Esophagus muscularis mucosa (tissue), 4 donors: ENCODE data around the gene CXCL8. TPM values are rescaled to one million over a fixed set of nuclear protein-coding genes. Genes with fewer than 3 reads are reported as not detected.

ENCODE experiments used
- DNase-seq: peaks from one replicate; pipeline ENCODE4 v3.0.0-alpha.2; 2017; ENCODE audit errors: extremely low spot score
- H3K27ac ChIP-seq, 4 donors: fragments of 200-600 bp; sonication (generic); replicated peaks in 1 of 4; 1 replicate in 3 of 4; 2 replicates in 1 of 4; pipeline ENCODE4 v1.5.1; 2016 to 2019; ENCODE audit warnings: mild to moderate bottlenecking in 1 of 4
- H3K27me3 ChIP-seq, 4 donors: fragments of 200-600 bp; sonication (generic); one replicate each; pipeline versions ENCODE4 v1.5.1 to v1.6.0; 2016 to 2019
- H3K36me3 ChIP-seq, 4 donors: fragments of 200-600 bp; sonication (generic); one replicate each; pipeline ENCODE4 v1.5.1; 2016 to 2019
- H3K4me1 ChIP-seq, 4 donors: fragments of 200-600 bp; sonication (generic); one replicate each; pipeline ENCODE4 v1.5.1; 2016 to 2019
- H3K4me3 ChIP-seq, 4 donors: fragments of 200-600 bp; sonication (generic); 1 replicate in 2 of 4; 2 replicates in 2 of 4; pipeline ENCODE4 v1.5.1; 2016 to 2019; ENCODE audit warnings: mild to moderate bottlenecking in 4 of 4, moderate library complexity in 1 of 4
- H3K9me3 ChIP-seq, 4 donors: fragments of 200-600 bp; sonication (generic); 1 replicate in 3 of 4; 2 replicates in 1 of 4; pipeline ENCODE4 v1.5.1; 2016 to 2019
- EP300 ChIP-seq: sonication (generic); formaldehyde crosslinking; IDR thresholded peaks from one replicate; pipeline ENCODE4 v1.6.1; 2017; ENCODE audit warnings: antibody characterized with exemption
- POLR2A ChIP-seq: fragments of 450-650 bp; IDR thresholded peaks from one replicate; pipeline ENCODE4 v1.6.1; 2017; ENCODE audit warnings: antibody characterized with exemption, moderate library complexity, mild to moderate bottlenecking, low read depth
- POLR2AphosphoS5 ChIP-seq, 2 donors: sonication (generic); formaldehyde crosslinking; IDR thresholded peaks; one replicate each; pipeline ENCODE4 v1.6.1; 2017; ENCODE audit warnings: antibody characterized with exemption in 2 of 2
- WGBS: methylation state at CpG from one replicate; pipeline ENCODE4 v1.1.5; 2018; 5-methylcytosine and 5-hydroxymethylcytosine counted together
- intact Hi-C: fragments of 100-400 bp; cut with DNase I; formaldehyde crosslinking; loops from one replicate; pipeline ENCODE4 v1.15.1; 2023
- total RNA-seq, 4 donors: library from RNA; depleted of rRNA; stranded (reverse); fragments of >200 nt; gene quantifications; one replicate each; pipeline versions ENCODE4 v1.1.0 to v1.2.1, GENCODE V29; 2016
- TF ChIP-seq, protein P1 (sequence below), 3 experiments: fragments of 200-600 bp in 2 of 3; fragments of 450-650 bp in 1 of 3; sonication (generic) in 2 of 3; IDR thresholded peaks; one replicate each; pipeline ENCODE4 v1.5.1; 2017 to 2019; ENCODE audit warnings: antibody characterized with exemption in 3 of 3, mild to moderate bottlenecking in 2 of 3, moderate library complexity in 1 of 3

CXCL8 gene
- total RNA-seq, 4 donors from 2014 or later = 8.0 TPM; not detected in 3

DNA sequence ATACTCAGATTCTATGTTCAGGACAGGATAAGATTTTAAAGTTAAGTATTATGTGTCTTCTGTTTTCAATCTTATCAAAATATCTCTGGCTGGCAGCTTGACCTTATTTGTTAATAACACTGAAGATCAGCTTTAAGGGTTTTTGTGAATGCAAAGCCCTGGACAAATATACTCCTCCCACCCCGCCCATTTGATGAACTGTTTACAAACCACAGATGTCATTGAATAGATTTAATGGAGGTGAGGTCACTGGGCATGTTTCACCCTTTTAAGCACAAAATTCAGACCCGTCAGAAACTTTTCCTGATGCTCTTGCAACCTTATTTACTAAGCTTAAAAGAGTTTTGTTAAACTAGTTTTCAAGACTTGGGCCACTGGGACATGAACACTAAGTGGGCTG is 10.1 kb upstream of the CXCL8 start:
- 52% methylated on average over 2 of the region's 2 CpGs for WGBS
- Histone ChIP-seq H3K27ac (no peak overlapping the region), H3K9me3 (no peaks in the 10 kb centered on the region), H3K4me3 (no peak overlapping the region), H3K36me3 (no peaks in the 10 kb centered on the region), H3K4me1 (peaks cover 0 to 14% (median 4%) of the 10 kb centered on the region in 4 donors), H3K27me3 (no peaks in the 10 kb centered on the region)
- no peak for DNase-seq
- TF ChIP-seq, protein P1, sequence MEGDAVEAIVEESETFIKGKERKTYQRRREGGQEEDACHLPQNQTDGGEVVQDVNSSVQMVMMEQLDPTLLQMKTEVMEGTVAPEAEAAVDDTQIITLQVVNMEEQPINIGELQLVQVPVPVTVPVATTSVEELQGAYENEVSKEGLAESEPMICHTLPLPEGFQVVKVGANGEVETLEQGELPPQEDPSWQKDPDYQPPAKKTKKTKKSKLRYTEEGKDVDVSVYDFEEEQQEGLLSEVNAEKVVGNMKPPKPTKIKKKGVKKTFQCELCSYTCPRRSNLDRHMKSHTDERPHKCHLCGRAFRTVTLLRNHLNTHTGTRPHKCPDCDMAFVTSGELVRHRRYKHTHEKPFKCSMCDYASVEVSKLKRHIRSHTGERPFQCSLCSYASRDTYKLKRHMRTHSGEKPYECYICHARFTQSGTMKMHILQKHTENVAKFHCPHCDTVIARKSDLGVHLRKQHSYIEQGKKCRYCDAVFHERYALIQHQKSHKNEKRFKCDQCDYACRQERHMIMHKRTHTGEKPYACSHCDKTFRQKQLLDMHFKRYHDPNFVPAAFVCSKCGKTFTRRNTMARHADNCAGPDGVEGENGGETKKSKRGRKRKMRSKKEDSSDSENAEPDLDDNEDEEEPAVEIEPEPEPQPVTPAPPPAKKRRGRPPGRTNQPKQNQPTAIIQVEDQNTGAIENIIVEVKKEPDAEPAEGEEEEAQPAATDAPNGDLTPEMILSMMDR (IDR thresholded peaks at IDR 0.05) = no peak
- TF ChIP-seq EP300 (no peak), POLR2A (no peak), POLR2AphosphoS5 (IDR thresholded peaks at IDR 0.05) (no peak)
- intact Hi-C loops = no loop called here

GRCh38 chr4:73730867-73731266 is 9.5 kb upstream of the CXCL8 start:
- H3K4me3 ChIP-seq = no peak overlapping the region
- 77% methylated on average over 3 of the region's 3 CpGs for WGBS
- peaks cover 0 to 13% (median 4%) of the 10 kb centered on the region in 4 donors for H3K4me1 ChIP-seq
- no peaks in the 10 kb centered on the region for H3K27me3 ChIP-seq
- TF ChIP-seq POLR2A = no peak
- no peak for TF ChIP-seq POLR2AphosphoS5 (IDR thresholded peaks at IDR 0.05)
- TF ChIP-seq EP300 = no peak
- TF ChIP-seq, protein P1 (IDR thresholded peaks at IDR 0.05) = no peak
- intact Hi-C loops = no loop called here
- H3K27ac ChIP-seq = no peak overlapping the region
- no peak for DNase-seq
- no peaks in the 10 kb centered on the region for H3K9me3 ChIP-seq
- no peaks in the 10 kb centered on the region for H3K36me3 ChIP-seq

GRCh38 chr4:73731968-73732610 is 8.3 kb upstream of the CXCL8 start:
- Histone ChIP-seq H3K9me3 (no peaks in the 10 kb centered on the region), H3K27me3 (no peaks in the 10 kb centered on the region), H3K27ac (no peak overlapping the region), H3K4me1 (peaks cover 0 to 11% (median 4%) of the 10 kb centered on the region in 4 donors), H3K4me3 (no peak overlapping the region), H3K36me3 (no peaks in the 10 kb centered on the region)
- intact Hi-C loops = no loop called here
- no peak for DNase-seq
- no peak for TF ChIP-seq EP300
- TF ChIP-seq POLR2AphosphoS5 (IDR thresholded peaks at IDR 0.05) = no peak
- no peak for TF ChIP-seq POLR2A
- TF ChIP-seq, protein P1 (IDR thresholded peaks at IDR 0.05) = no peak
- WGBS = 67% methylated on average over 8 of the region's 8 CpGs

- H3K9me3 ChIP-seq = no peaks in the 10 kb centered on the region
- DNase-seq = no peak
- intact Hi-C loops = no loop called here
- 92% methylated on average over 1 of the region's 1 CpG for WGBS
- no peaks in the 10 kb centered on the region for H3K36me3 ChIP-seq
- no peak overlapping the region for H3K27ac ChIP-seq
- TF ChIP-seq POLR2A (no peak), EP300 (no peak), POLR2AphosphoS5 (IDR thresholded peaks at IDR 0.05) (no peak)
- TF ChIP-seq, protein P1 (IDR thresholded peaks at IDR 0.05) = no peak
- no peak overlapping the region for H3K4me3 ChIP-seq
- no peaks in the 10 kb centered on the region for H3K27me3 ChIP-seq
- H3K4me1 ChIP-seq = peaks cover 0 to 11% (median 4%) of the 10 kb centered on the region in 4 donors
Observed at GRCh38 chr4:73732759-73733431, 7.5 kb upstream of the CXCL8 start.
